T-helper 2 cell treated with Interferon-gamma antibody and Interleukin-4, amounts not matched to agents 5 μg/mL and 100 μg/mL, for 36 hours (primary cell): ENCODE data around the gene ASCC1.

ENCODE experiments used
- DNase-seq: peaks from one replicate; pipeline ENCODE4 v3.0.0; 2021; ENCODE audit warnings: low spot score
- H3K27ac Mint-ChIP-seq: one replicate; pipeline ENCODE4 v1.8.0; 2021; ENCODE audit warnings: mild to moderate bottlenecking, mixed read lengths
- H3K27me3 Mint-ChIP-seq: one replicate; pipeline ENCODE4 v1.8.0; 2021; ENCODE audit warnings: low read depth, mixed read lengths
- H3K36me3 Mint-ChIP-seq: one replicate; pipeline ENCODE4 v1.8.0; 2021; ENCODE audit warnings: low read depth, mixed read lengths
- H3K4me1 Mint-ChIP-seq: one replicate; pipeline ENCODE4 v1.8.0; 2021; ENCODE audit warnings: low read depth, mixed read lengths
- H3K4me3 Mint-ChIP-seq: one replicate; pipeline ENCODE4 v1.8.0; 2022; ENCODE audit warnings: mild to moderate bottlenecking, moderate library complexity, mixed read lengths
- H3K9me3 Mint-ChIP-seq: one replicate; pipeline ENCODE4 v1.8.0; 2021; ENCODE audit warnings: mixed read lengths

Gene ASCC1

GRCh38 chr10:72061491-72061890, 154.6 kb downstream of the ASCC1 start:
- Mint-ChIP-seq H3K36me3 (peaks cover 23% of the 10 kb centered on the region), H3K27ac (no peak overlapping the region), H3K27me3 (no peaks in the 10 kb centered on the region), H3K4me3 (no peak overlapping the region), H3K4me1 (no peaks in the 10 kb centered on the region), H3K9me3 (no peaks in the 10 kb centered on the region)
- no peak for DNase-seq

GRCh38 chr10:72059843-72060822, 155.9 kb downstream of the ASCC1 start:
- Mint-ChIP-seq H3K9me3 (no peaks in the 10 kb centered on the region), H3K36me3 (peaks cover 21% of the 10 kb centered on the region), H3K27me3 (no peaks in the 10 kb centered on the region), H3K4me3 (no peak overlapping the region), H3K27ac (no peak overlapping the region), H3K4me1 (no peaks in the 10 kb centered on the region)
- DNase-seq = no peak

- Mint-ChIP-seq H3K27ac (no peak overlapping the region), H3K27me3 (no peaks in the 10 kb centered on the region), H3K36me3 (peaks cover 18% of the 10 kb centered on the region), H3K4me1 (no peaks in the 10 kb centered on the region), H3K9me3 (no peaks in the 10 kb centered on the region), H3K4me3 (no peak overlapping the region)
- DNase-seq = no peak
Observed at GRCh38 chr10:72058989-72059842, 156.9 kb downstream of the ASCC1 start.

- H3K27me3 Mint-ChIP-seq = no peaks in the 10 kb centered on the region
- no peak overlapping the region for H3K27ac Mint-ChIP-seq
- peaks cover 11% of the 10 kb centered on the region for H3K36me3 Mint-ChIP-seq
- DNase-seq = no peak
- H3K4me1 Mint-ChIP-seq = no peaks in the 10 kb centered on the region
- no peaks in the 10 kb centered on the region for H3K9me3 Mint-ChIP-seq
- no peak overlapping the region for H3K4me3 Mint-ChIP-seq
Observed at GRCh38 chr10:72058347-72058898, 157.7 kb downstream of the ASCC1 start.

GRCh38 chr10:72056932-72057751, 158.9 kb downstream of the ASCC1 start:
- Mint-ChIP-seq H3K27me3 (no peaks in the 10 kb centered on the region), H3K4me1 (no peaks in the 10 kb centered on the region), H3K9me3 (no peaks in the 10 kb centered on the region), H3K4me3 (no peak overlapping the region), H3K27ac (peak overlapping the region; percentile 8), H3K36me3 (peaks cover 6% of the 10 kb centered on the region)
- no peak for DNase-seq

- DNase-seq = no peak
- no peaks in the 10 kb centered on the region for H3K9me3 Mint-ChIP-seq
- no peaks in the 10 kb centered on the region for H3K36me3 Mint-ChIP-seq
- no peak overlapping the region for H3K27ac Mint-ChIP-seq
- H3K4me1 Mint-ChIP-seq = no peaks in the 10 kb centered on the region
- H3K4me3 Mint-ChIP-seq = no peak overlapping the region
- no peaks in the 10 kb centered on the region for H3K27me3 Mint-ChIP-seq
Observed at GRCh38 chr10:72056113-72056512, 160.0 kb downstream of the ASCC1 start.

- Mint-ChIP-seq H3K27ac (no peak overlapping the region), H3K36me3 (no peaks in the 10 kb centered on the region), H3K4me1 (peaks cover 2% of the 10 kb centered on the region), H3K27me3 (no peaks in the 10 kb centered on the region), H3K4me3 (no peak overlapping the region), H3K9me3 (peaks cover 7% of the 10 kb centered on the region)
- DNase-seq = no peak
Observed at GRCh38 chr10:72053690-72054089, 162.4 kb downstream of the ASCC1 start.

- peaks cover 9% of the 10 kb centered on the region for H3K4me1 Mint-ChIP-seq
- H3K27me3 Mint-ChIP-seq = no peaks in the 10 kb centered on the region
- no peaks in the 10 kb centered on the region for H3K36me3 Mint-ChIP-seq
- H3K27ac Mint-ChIP-seq = no peak overlapping the region
- DNase-seq = no peak
- H3K9me3 Mint-ChIP-seq = peaks cover 7% of the 10 kb centered on the region
- no peak overlapping the region for H3K4me3 Mint-ChIP-seq
Observed at GRCh38 chr10:72050873-72051272, 165.2 kb downstream of the ASCC1 start.

- Mint-ChIP-seq H3K4me3 (no peak overlapping the region), H3K4me1 (peaks cover 13% of the 10 kb centered on the region), H3K9me3 (peaks cover 7% of the 10 kb centered on the region), H3K27me3 (no peaks in the 10 kb centered on the region), H3K27ac (no peak overlapping the region), H3K36me3 (no peaks in the 10 kb centered on the region)
- DNase-seq = no peak
Observed at GRCh38 chr10:72049969-72050781, 165.9 kb downstream of the ASCC1 start.

- no peak overlapping the region for H3K4me3 Mint-ChIP-seq
- H3K9me3 Mint-ChIP-seq = peaks cover 7% of the 10 kb centered on the region
Observed at GRCh38 chr10:72049472-72049871, 166.6 kb downstream of the ASCC1 start.

GRCh38 chr10:72048450-72049124, 167.5 kb downstream of the ASCC1 start:
- H3K27ac Mint-ChIP-seq = no peak overlapping the region
- no peak overlapping the region for H3K4me3 Mint-ChIP-seq
- no peaks in the 10 kb centered on the region for H3K27me3 Mint-ChIP-seq
- H3K36me3 Mint-ChIP-seq = no peaks in the 10 kb centered on the region
- peaks cover 13% of the 10 kb centered on the region for H3K4me1 Mint-ChIP-seq
- DNase-seq = peak; percentile 77
- peaks cover 7% of the 10 kb centered on the region for H3K9me3 Mint-ChIP-seq

More at GRCh38 chr10:72049472-72049871, 166.6 kb downstream of the ASCC1 start:
- Mint-ChIP-seq H3K4me1 (peaks cover 13% of the 10 kb centered on the region), H3K27ac (no peak overlapping the region), H3K27me3 (no peaks in the 10 kb centered on the region), H3K36me3 (no peaks in the 10 kb centered on the region)
- DNase-seq = no peak
